ENCODE measurements around the gene JHY. TPM values are rescaled to one million over a fixed set of nuclear protein-coding genes. Genes with fewer than 3 reads are reported as not detected.

Gene JHY
- total RNA-seq, 1 donor from 2014 or later, result 2.5 TPM

DNA sequence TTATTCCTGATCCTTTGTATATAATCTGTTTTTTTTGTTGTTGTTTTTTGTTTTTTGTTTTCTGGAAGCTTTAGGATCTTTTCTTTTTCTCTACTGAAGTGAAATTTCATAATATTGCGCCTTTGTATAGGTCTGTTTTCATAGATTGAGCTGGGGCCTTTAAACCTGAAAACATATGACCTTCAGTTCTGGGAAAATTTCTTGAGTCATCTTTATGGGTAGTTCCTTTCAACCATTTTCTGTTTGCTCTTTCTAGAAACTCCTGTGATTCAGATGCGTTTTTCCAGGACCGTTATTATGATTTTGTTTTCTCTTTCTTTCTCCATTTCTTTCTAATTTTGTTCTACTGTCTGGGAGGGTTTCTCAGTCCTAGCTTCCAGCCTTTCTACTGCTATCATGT, 55.4 kb downstream of the JHY start:
- intact Hi-C loops (cut with micrococcal nuclease), result no loop called here

DNA sequence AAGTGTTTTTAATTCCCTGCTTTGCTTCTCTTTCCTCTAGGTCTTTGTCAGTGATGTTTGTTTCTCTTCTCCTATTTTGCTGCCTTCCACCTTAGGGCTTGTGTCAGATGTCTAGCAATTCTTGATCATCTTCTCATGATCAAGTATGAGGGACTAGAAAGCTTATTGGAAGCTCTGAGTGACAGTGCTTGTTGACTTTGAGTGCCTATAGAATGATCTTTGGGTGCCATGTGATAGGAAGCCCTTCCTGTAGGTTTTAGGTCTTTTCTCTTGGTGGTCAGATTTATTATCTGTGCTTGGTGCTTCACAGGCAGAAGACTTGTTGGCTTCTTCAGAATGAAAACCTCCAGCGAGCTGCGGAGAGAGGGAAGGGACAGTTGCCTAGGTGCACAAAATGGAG, 56.0 kb downstream of the JHY start:
- intact Hi-C loops (cut with micrococcal nuclease), result no loop called here

DNA sequence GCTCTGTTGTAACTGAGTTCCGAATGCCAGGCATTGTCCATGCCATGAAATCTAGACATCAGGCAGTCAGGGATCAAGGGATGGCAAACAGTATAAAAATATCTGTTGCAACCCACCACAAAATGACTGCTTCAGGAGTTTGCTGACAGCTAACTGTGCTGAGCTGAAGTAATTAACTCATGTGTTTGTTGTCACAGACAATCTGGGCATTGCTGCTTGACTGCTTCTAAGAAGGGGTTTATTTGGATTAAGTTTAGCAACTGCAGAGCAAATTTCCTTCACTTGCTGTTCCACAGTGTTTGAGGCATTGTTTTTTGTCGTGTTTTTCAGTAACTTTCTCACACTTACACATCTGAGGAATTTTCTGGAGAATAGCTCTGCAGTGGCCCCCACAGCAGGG, 68.7 kb downstream of the JHY start:
- intact Hi-C loops (cut with micrococcal nuclease), result no loop called here

DNA sequence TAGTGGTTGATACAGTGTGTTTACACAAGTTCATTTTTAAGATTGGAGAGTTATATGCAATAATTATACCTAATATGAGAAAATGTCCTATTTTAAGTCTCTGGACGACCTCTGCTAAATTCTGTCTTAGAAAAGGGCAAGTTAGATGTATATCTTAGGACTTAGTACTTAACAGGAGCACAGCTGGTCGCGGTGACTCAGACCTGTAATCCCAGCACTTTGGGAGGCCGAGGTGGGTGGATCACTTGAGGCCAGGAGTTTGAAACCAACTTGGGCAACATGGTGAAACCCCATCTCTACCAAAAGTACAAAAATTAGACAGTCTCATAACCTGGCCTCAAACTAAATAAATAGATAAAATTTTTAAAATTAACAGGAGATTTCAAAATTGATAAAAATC, 71.9 kb downstream of the JHY start:
- intact Hi-C loops (cut with micrococcal nuclease), result no loop called here

DNA sequence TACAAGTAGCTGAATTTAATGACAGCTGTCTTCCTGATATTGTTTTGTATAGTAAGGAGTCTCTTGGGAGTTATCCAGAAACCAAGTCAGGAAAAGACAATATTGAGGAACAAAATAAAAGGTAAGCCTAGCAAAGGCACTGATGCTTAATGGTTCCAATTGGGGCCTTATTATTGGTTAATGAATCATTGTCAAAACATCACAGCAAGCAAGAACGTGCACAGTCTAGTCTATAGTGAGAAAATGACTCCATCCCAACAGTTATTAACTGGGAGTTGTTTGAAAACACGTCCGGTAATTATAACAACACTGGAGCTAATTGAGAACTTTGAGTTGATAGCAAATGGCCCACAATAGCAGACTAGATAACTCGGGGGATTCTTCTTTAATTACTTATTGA, 81.4 kb downstream of the JHY start:
- intact Hi-C loops (cut with micrococcal nuclease), result no loop called here

DNA sequence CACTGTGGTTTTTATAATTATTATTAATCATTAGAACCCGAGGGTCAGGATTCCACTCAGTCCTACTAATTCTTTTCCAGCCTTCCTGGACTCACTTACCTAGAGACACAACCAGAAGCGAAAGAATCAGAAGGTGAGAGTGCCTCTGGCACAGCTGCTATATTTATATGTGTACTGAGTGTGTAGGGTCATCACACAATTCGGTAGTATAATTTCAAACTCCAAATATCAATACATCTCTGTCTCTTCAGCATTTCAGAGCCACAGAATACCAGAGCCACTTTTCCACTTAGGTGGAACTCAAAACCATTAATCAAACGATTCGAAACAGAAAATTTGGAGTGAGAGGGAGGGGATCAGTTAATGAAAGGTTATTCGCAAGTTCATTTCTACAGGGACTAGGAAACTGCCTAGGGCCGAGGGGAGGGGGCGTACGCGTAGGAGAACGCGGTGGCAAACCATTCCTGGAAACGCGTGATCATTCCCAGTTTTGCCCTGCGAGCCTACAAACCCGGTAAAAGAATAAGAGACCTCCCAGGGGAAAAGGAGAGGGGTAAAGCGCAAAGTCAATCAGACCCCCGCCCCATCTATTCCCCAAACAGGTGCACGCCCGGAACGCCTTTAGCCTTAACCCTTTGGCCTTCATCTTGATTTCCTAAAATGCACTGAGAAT, 93.6 kb downstream of the JHY start:
- intact Hi-C loops (cut with micrococcal nuclease), result no loop called here

DNA sequence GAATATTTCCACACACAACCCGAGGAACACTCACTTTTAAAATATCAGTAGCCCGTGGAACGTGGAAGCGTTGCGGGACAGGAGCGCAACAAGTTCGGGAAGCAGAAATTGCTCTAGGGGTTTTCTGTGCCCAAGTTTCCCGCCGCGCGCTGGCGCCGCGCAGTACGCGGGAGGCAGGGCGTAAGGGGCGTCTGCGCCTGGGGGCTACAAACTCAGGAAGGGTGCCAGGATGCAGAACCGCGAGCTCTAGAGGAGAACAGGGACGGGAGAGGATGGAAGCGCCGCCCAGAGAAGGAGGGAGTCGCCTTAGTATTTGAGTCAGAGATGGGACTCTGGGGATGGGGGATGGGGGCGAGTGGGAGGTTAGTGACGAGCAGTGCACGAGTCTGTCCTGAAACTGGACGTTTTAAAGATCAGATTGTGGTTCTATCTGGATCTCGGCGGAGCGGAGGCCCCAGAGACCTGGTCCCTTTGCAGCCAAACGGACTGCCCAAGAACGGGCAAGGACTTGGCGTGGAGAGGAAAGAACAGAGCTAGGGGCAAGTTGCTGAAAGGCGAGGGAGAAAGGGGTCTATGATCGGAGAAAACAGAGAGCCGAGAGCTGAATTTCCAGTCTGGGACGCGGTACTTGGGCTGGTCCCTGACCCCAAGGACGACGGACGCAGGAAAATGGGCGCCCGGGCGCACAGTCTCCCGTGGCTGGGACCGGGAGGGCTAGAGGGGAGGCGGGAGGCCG, 94.3 kb downstream of the JHY start:
- intact Hi-C loops (cut with micrococcal nuclease), result no loop called here

DNA sequence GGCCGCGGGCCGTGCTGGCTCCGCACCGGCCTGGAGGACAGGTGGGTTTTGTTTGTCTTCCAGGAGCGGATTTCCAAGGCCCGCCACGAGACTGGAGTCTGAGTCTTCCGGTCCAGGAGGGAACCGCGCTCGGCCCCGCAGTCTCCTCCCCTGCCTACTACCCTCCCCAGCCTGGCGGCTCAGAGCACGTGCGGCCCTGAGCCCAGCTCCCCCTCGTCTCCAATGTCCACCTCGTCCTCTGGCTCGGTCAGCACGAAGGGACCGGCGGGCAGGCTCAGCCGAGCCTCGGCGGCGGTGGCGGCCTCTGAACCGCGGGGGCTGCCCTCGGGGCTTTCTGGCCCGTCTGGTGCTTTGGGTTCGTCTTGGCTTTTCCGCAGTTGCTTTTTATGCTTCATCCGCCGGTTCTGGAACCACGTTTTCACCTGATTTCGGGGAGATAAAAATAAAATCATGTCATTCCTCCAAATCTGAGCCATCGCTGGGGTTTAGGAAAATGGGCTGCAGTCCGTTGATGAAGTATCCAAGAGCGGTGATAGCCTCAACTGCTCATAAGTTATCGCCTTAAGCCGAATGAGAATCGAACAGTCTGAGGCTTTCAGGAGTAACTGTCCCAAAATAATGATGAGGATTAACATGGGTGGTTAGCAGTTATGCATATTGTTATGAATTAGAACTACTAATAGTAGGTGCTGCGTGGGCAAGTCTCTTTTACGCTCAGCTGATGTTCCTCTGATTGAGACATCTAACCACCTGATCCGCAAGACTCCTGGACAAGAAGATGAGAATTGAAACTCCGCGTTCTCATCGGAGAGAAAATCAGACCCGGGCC, 95.1 kb downstream of the JHY start:
- intact Hi-C loops (cut with micrococcal nuclease), result loop anchor here (2.0 kb wide), 1 partner anchor 83 kb away; no protein-coding TSS in a partner anchor

DNA sequence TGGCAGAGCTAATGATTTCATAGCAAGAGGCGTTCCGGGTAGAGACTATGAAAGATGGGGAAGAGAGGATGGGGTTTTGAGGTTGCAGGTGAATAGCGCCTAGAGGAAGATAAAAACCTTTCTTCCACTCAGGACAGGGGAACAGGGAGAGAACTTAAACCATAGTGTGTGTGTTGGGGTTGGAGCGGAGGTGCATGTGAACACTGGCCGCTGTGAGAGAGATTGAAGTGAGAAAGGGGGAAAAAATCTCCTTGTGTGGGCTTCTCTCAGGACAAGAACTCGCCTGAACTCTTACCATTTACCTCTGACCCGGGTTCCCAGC, 95.7 kb downstream of the JHY start:
- intact Hi-C loops (cut with micrococcal nuclease), result loop anchor here (2.0 kb wide), 1 partner anchor 83 kb away; no protein-coding TSS in a partner anchor

DNA sequence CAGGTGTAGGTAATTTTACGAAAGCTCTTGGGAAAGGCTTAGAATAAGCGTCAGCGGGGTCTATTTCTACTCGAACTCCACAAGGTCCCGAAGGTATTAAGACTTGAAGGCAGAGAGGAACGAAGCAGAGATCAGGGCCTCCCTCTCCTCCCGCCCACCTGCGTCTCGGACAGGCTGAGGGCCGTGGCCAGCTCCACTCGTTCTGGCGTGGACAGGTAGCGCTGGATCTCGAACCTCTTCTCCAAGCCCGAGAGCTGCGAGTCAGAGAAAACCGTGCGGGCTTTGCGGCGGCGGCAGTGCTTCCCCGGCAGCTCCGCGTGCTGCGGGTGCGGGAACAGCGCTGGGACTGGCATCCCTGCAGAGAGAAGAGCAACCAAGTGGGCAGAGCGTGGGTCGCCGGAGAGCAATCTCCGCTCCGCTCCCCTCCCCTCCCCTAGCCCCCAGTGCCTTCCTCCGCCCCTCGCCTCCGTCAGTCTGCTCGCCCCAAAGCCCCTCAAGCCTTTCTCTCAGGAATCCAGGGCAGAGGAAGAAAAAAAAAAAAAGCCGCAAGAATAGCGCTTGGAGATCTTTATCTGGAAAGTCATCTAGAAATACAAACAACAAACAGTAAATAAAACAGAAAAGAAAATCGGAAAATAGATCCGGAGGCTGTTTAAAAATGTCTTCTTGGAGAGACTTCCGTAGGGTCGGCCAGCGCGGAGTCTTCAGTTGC, 96.7 kb downstream of the JHY start:
- intact Hi-C loops (cut with micrococcal nuclease), result loop anchor here (2.0 kb wide), 1 partner anchor 82 kb away; no protein-coding TSS in a partner anchor

DNA sequence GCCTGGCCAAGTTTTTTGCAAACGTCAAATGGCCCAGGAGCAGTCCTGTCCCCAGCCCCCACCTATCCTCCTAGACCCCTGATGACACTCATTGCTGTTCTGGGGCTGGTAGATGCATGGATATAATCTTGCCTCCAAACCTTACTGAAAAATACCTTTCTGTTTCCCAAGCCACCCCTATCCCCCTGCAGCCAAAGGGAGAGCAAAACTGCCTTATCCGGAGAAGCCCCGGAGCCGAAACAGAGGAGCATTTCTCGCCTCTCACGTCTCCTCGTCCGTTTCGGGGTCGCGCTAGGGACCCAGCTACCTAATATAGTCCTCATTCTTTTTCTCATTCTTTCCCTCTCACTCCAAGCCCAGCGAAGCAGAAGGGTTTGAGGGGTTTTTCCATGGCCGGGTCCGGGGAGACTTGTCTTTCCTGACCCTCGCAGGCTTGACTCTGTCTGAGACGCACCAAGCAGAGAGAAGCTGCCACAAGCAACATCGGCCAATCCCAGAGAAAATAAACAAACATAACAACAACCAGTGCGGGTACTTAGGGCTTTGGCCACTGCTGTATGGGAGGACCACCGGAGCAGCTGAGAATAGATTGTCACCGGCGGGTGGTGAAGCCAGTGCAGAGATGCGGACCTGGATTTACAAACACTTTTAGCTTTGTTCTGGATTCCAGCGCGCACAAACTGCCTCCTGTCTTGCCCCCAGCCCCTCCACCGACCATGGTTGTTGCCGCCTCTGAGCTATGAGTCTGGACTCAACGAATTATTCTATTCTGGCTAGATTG, 97.4 kb downstream of the JHY start:
- intact Hi-C loops (cut with micrococcal nuclease), result loop anchor here (2.0 kb wide), 1 partner anchor 81 kb away; no protein-coding TSS in a partner anchor

DNA sequence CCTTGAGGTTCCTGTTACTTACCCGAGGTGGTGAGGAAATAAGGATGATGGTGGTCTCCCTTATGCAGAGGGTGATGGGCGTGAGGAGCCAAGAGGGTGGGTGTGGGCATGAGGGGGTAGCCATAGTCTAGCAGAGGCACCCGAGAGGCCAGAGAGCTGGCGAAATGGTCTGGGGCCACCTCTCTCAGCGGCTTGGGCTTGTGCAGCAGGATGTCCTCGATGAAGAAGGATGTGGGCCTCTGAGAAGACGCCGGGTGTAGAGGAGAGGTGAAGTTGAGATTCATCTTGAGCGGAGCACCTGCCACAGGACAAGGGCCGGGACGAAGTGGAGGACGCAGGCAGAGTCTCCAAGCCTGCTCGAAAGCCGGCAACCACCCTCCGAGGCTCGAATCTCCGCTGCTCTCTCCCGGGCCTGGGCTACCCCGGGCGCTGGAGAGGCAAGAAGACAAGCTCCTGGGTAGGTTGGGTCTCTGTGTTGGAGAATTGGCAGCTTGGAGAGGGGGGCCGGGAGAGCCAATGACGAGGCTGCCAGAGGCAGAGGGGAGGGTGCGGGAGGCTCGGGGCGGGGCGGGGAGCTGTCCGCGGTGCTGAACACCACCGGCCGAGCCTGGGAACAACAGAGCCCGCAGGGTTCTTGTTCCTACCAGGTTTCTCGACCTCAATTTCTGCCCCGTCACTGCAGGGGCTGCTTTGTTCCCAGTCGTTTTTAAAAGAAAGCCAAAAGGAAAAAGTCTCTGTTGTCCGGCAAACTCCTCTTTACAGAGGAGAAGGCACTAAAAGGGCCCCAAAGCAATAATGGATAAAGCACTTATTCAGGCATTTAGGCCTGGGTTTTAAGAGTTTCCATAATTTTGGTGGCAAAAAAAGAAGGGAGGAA, 99.1 kb downstream of the JHY start, which contains the start of gene BSX:
Gene BSX (minus strand): TSS at position 447 of the 877 bp plus-strand sequence. CDS start 163 bp downstream, at position 284.
- intact Hi-C loops (cut with micrococcal nuclease), result no loop called here

DNA sequence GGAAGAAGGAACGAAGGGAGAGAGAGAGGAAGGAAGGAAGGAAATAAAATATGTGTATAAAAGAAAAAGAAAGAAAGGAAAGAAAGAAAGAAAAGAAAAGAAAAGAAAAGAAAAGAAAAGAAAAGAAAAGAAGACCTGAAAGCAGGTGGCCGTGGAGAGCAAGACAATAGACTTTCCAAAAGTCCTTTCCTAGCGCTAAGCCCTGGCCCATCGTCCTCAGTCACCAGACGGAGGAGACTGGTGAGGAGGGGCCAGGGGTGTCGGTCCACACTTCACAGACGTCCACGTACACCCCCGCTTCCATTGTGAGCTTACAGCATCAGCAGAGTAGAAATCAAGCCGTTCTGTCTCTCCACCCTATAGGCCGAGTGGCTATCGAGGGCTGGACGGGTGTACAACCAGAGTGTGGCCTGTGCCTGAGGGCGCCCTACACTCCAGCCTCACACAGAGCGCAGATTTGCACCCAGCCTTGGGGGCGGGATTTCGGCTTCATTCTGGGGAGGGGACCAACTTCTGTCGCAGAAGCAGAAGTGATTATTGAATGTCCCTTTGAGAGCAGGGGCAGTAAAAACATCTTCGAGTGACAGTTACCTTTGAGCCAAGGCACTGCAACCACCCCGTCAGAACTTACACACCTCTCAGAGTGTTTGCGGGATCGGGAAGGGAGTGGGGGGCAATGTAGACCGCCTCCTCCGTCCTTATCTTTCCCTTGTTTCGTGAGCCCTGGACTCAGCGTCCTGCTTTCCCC, 101.1 kb downstream of the JHY start:
- intact Hi-C loops (cut with micrococcal nuclease), result no loop called here

DNA sequence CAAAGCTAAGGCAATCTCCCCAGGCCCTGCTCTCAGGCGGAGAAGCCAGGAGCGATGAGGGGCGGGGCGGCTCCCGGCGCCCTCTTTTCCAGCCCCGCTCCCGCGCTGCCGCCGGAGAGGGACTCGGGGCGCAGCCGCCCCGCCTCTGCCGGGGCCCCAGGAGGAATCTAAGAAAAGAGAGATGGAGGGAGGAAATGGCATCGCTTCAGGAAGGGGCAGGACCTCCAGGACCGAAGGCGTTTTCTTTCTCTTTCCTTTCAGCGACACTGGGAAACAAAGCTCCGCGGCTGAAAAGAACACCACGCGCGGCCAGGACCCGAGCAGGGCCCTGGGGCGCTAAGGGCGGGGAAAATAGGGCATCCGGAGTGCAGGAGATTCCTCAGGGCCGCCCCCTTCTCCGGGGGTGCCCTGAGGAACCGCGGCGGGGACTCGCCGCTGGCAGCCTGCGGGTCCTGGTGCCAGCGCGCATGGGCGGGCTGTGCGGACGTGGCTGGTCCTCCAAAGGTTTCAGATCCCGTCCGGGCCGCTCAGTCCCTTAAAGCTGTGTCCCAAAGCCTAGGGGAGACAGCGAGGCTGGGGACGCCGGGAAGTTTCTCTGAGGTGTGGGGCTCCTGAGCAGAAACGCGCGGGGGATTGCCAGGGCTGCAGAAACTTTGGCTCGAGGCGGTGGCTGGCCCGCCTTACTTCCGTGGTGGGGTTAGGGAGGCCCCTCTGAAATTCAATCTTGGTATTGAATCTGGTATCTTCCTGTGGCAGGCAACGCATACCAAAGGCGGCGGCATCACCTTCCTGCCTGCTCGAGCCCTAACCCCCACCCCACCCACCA, 101.8 kb downstream of the JHY start:
- intact Hi-C loops (cut with micrococcal nuclease), result no loop called here

DNA sequence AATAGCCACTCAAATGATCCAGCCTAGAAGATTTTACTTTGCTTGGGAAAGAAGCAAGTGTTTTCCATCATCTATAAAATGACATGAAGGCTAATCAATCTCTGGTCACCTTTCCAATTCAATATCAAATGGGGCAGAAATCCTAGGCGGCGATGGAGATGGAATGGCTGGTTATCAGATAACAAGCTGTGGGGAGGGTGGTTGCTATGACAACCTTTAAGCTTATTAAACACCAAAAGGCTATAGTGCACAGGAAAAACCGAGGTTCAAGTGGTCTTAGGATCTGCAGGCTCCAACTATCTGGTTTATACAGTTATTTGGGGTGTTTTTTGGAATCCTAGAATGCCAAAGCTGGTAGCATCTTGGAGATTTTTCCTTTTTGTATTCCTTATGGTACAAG, 113.0 kb downstream of the JHY start:
- intact Hi-C loops (cut with micrococcal nuclease), result no loop called here

DNA sequence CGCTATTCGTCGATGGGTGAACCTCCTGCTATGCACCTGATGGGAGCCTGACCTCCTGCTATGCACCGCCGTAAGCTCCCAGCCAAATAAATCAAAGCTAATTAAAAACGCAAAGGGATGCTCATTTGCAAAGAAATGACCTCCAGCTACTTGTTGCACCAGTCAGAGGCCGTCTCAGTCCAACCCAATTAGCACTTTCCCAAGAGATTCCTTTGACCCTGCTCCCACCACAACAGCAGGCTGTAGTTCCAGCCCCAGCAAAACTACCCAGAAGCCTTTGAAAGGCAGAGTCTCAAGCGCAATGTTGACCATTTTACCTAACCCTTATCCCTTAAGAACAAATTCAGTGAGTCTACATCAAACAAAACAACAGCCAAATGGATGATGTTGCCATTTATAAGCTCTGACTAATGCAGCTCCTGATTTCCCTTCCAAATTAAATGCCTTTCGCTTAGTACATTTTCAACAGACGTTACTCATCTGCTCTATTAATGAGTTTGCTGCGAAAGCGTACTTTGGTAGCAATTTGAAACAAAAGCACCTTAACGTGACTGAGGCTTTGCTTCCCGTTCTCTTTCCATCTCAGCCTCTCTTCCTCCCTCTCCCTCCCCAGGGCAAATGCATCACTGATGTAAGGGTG, 116.3 kb downstream of the JHY start:
- intact Hi-C loops (cut with micrococcal nuclease), result no loop called here

DNA sequence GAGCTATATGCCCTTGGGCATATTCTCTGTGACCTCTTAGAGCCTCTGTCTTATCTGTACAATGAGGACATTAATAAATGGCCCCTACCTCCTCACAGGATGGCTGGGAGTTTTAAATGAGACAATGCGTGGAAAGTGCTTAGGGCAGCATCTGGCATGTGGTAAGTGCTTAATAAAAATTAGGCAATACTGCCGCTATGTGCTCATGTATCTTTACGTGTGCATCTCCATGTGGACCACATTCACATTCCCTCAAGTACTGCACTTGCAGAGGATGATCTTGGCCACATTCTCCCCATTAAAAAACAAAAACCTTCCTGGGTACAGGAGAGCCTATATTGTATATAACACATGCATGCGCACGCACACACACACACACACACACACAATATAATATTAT, 118.2 kb downstream of the JHY start:
- intact Hi-C loops (cut with micrococcal nuclease), result no loop called here

Measured in T-helper 2 cell treated with Interferon-gamma antibody and Interleukin-4, amounts not matched to agents 100 ng/mL and 5 ng/mL, for 36 hours (primary cell).